HG03558 (cell line): Measurements from ENCODE around the gene AOPEP.

Experiments
- ATAC-seq: cut with Tn5 transposase; IDR thresholded peaks from one replicate; pipeline ENCODE4 v1.9.1; 2021; ENCODE audit warnings: moderate number of reproducible peaks; ENCODE audit not compliant: unreplicated experiment; ENCODE audit errors: extremely low read depth

Gene AOPEP

GRCh38 chr9:94907264-94907936 is 180.9 kb downstream of the AOPEP start:
- no peak for ATAC-seq

GRCh38 chr9:94908011-94908563 is 181.6 kb downstream of the AOPEP start:
- ATAC-seq = no peak

GRCh38 chr9:94908583-94909249 is 182.2 kb downstream of the AOPEP start:
- ATAC-seq = no peak

GRCh38 chr9:94909250-94909894 is 182.9 kb downstream of the AOPEP start:
- no peak for ATAC-seq

- no peak for ATAC-seq
Measured at GRCh38 chr9:94909965-94910730, 183.6 kb downstream of the AOPEP start.

- ATAC-seq = no peak
Measured at GRCh38 chr9:94911211-94911610, 184.7 kb downstream of the AOPEP start.

GRCh38 chr9:94911986-94912635 is 185.6 kb downstream of the AOPEP start:
- no peak for ATAC-seq

- no peak for ATAC-seq
Measured at GRCh38 chr9:94912700-94913249, 186.3 kb downstream of the AOPEP start.

GRCh38 chr9:94913550-94913949 is 187.1 kb downstream of the AOPEP start:
- no peak for ATAC-seq

GRCh38 chr9:94915476-94916450 is 189.3 kb downstream of the AOPEP start:
- ATAC-seq = no peak

GRCh38 chr9:94916956-94917355 is 190.5 kb downstream of the AOPEP start:
- ATAC-seq = no peak

GRCh38 chr9:94918038-94918753 is 191.7 kb downstream of the AOPEP start:
- peak; percentile 65 for ATAC-seq

- no peak for ATAC-seq
Measured at GRCh38 chr9:94919376-94920098, 193.0 kb downstream of the AOPEP start.

GRCh38 chr9:94920420-94921091 is 194.1 kb downstream of the AOPEP start:
- ATAC-seq = no peak

- ATAC-seq = no peak
Measured at GRCh38 chr9:94921092-94921471, 194.6 kb downstream of the AOPEP start.

GRCh38 chr9:94921656-94922055 is 195.2 kb downstream of the AOPEP start:
- ATAC-seq = no peak

GRCh38 chr9:94922098-94922607 is 195.7 kb downstream of the AOPEP start:
- ATAC-seq = no peak
